GM12878 (cell line): ENCODE data around the gene PTPRJ. TPM values are rescaled to one million over a fixed set of nuclear protein-coding genes. Genes with fewer than 3 reads are reported as not detected.

Experiments
- ATAC-seq: fragments of 200-7000 bp; cut with Tn5 transposase; 3 replicates; pipeline ENCODE4 v1.9.1; 2020; ENCODE audit warnings: mild to moderate bottlenecking, moderate library complexity
- BruUV-seq: library from RNA; stranded (reverse); fragments of 400-500 nt; replicated peaks from 2 replicates; lab custom pipeline; 2021; lab: Mats Ljungman, UMichigan
- CTCF ChIA-PET: fragments of 300-600 bp; sonication (Branson Sonifier 250); formaldehyde crosslinking; extraction: SDS; loops from one replicate; lab custom pipeline; 2021; ENCODE audit warnings: inconsistent platforms; lab: Yijun Ruan, JAX
- POLR2A ChIA-PET: fragments of 350-600 bp; formaldehyde crosslinking; extraction: SDS; loops from one replicate; lab custom pipeline; 2021; ENCODE audit warnings: inconsistent platforms; lab: Charles Lee
- RAD21 ChIA-PET: fragments of 300-600 bp; sonication (Branson Sonifier 250); formaldehyde crosslinking; loops from one replicate; lab custom pipeline; 2023; ENCODE audit warnings: antibody characterized with exemption; ENCODE audit not compliant: unreplicated experiment; lab: Charles Lee
- SMC1A ChIA-PET: fragments of 300-600 bp; sonication (Branson Sonifier 250); formaldehyde crosslinking; loops from one replicate; lab custom pipeline; 2023; ENCODE audit not compliant: unreplicated experiment, uncharacterized antibody; lab: Charles Lee
- DNase-seq: peaks from one replicate; pipeline ENCODE4 v3.0.0-alpha.2; 2011; ENCODE audit warnings: low read depth, low spot score
- FAIRE-seq: peaks from 3 replicates; lab custom pipeline; 2011; peaks lifted over from hg19 to GRCh38; lab: Jason Lieb, UNC
- H2AFZ ChIP-seq: 2 replicates; pipeline ENCODE4 v1.6.0; 2011; ENCODE audit warnings: low read depth, low read length, control low read depth; ENCODE audit not compliant: control insufficient read depth
- H3K27ac ChIP-seq: 2 replicates; pipeline ENCODE4 v1.5.1; 2011; ENCODE audit warnings: control low read depth; ENCODE audit not compliant: control insufficient read depth, insufficient read depth
- H3K27me3 ChIP-seq, 2 experiments: replicated peaks in 1 of 2; 2 replicates each; pipeline versions ENCODE4 v1.6.0 to v1.6.1; 2011; ENCODE audit warnings: low read length in 1 of 2; ENCODE audit not compliant: control insufficient read depth in 2 of 2, insufficient read depth in 2 of 2
- H3K36me3 ChIP-seq, 2 experiments: 2 replicates each; pipeline ENCODE4 v1.5.1; 2011; ENCODE audit warnings: low read length in 1 of 2; ENCODE audit not compliant: control insufficient read depth in 2 of 2, insufficient read depth in 2 of 2
- H3K4me1 ChIP-seq: 2 replicates; pipeline ENCODE4 v1.6.1; 2011; ENCODE audit warnings: mild to moderate bottlenecking, low read length, moderate library complexity, mixed read lengths; ENCODE audit not compliant: control insufficient read depth, insufficient read depth
- H3K4me2 ChIP-seq: 2 replicates; pipeline ENCODE4 v1.6.0; 2011; ENCODE audit warnings: control low read depth; ENCODE audit not compliant: control insufficient read depth, insufficient read depth
- H3K4me3 ChIP-seq: fragments of 200-600 bp; sonication (generic); 2 replicates; pipeline ENCODE4 v1.5.1; 2016
- H3K79me2 ChIP-seq: 2 replicates; pipeline ENCODE4 v1.6.0; 2011; ENCODE audit warnings: low read length; ENCODE audit not compliant: control insufficient read depth, insufficient read depth
- H3K9ac ChIP-seq: 2 replicates; pipeline ENCODE4 v1.8.0; 2011; ENCODE audit warnings: low read length, control low read depth, mixed read lengths; ENCODE audit not compliant: control insufficient read depth, insufficient read depth
- H3K9me3 ChIP-seq: replicated peaks from 3 replicates; pipeline ENCODE4 v1.5.1; 2011; ENCODE audit warnings: mild to moderate bottlenecking, low read length; ENCODE audit not compliant: control insufficient read depth, insufficient read depth
- H4K20me1 ChIP-seq: 2 replicates; pipeline ENCODE4 v1.6.0; 2011; ENCODE audit not compliant: control insufficient read depth, insufficient read depth
- EGR1 ChIP-seq, 2 experiments: IDR thresholded peaks; 1 replicate in 1 of 2; 2 replicates in 1 of 2; pipeline ENCODE4 v1.6.1; 2011 to 2012; ENCODE audit warnings: low read depth in 2 of 2, low read length in 2 of 2, borderline replicate concordance in 1 of 2, mild to moderate bottlenecking in 1 of 2, moderate library complexity in 1 of 2
- ELK1 ChIP-seq: IDR thresholded peaks from 2 replicates; pipeline ENCODE4 v1.6.1; 2012; ENCODE audit warnings: low read depth, low read length, improper control_type of control experiment
- HDAC2 ChIP-seq: fragments of 200-600 bp; sonication (generic); IDR thresholded peaks from 2 replicates; pipeline ENCODE4 v1.6.1; 2017
- IRF3 ChIP-seq: fragments of 450-650 bp; IDR thresholded peaks from 2 replicates; pipeline ENCODE4 v1.6.1; 2014; ENCODE audit warnings: mild to moderate bottlenecking
- IRF5 ChIP-seq: fragments of 450-650 bp; IDR thresholded peaks from 2 replicates; pipeline ENCODE4 v1.6.1; 2017; ENCODE audit warnings: borderline replicate concordance
- MAX ChIP-seq: IDR thresholded peaks from 2 replicates; pipeline ENCODE4 v1.6.1; 2012; ENCODE audit warnings: low read depth, low read length, improper control_type of control experiment
- NRF1 ChIP-seq: conservative IDR thresholded peaks from 2 replicates; pipeline ENCODE4 v1.6.1; 2011; ENCODE audit warnings: mild to moderate bottlenecking, low read depth, low read length, improper control_type of control experiment
- POLR2AphosphoS5 ChIP-seq: IDR thresholded peaks from 2 replicates; pipeline ENCODE4 v1.6.1; 2011; ENCODE audit warnings: mild to moderate bottlenecking, low read length, inconsistent platforms
- POU2F2 ChIP-seq: IDR thresholded peaks from 3 replicates; pipeline ENCODE4 v1.6.1; 2011; ENCODE audit warnings: low read depth, mild to moderate bottlenecking, low read length, borderline replicate concordance
- RB1 ChIP-seq: fragments of 450-650 bp; formaldehyde crosslinking; IDR thresholded peaks from 2 replicates; pipeline ENCODE4 v1.6.1; 2017; ENCODE audit warnings: mild to moderate bottlenecking, borderline replicate concordance
- RELB ChIP-seq: fragments of 450-650 bp; IDR thresholded peaks from 2 replicates; pipeline ENCODE4 v1.6.1; 2017; ENCODE audit warnings: low read depth, mild to moderate bottlenecking, moderate library complexity
- SMAD5 ChIP-seq: IDR thresholded peaks from 2 replicates; pipeline ENCODE4 v1.6.1; 2016; ENCODE audit warnings: antibody characterized with exemption, low read depth
- SMARCA5 ChIP-seq: fragments of 450-650 bp; IDR thresholded peaks from 2 replicates; pipeline ENCODE4 v1.6.1; 2017; ENCODE audit warnings: mild to moderate bottlenecking
- STAT3 ChIP-seq: IDR thresholded peaks from 2 replicates; pipeline ENCODE4 v1.6.1; 2011; ENCODE audit warnings: low read depth, low read length, improper control_type of control experiment
- TAF1 ChIP-seq: IDR thresholded peaks from 2 replicates; pipeline ENCODE4 v1.6.1; 2011; ENCODE audit warnings: mild to moderate bottlenecking, low read depth, low read length, borderline replicate concordance
- TBL1XR1 ChIP-seq: IDR thresholded peaks from 2 replicates; pipeline ENCODE4 v1.6.1; 2012; ENCODE audit warnings: low read depth, low read length, improper control_type of control experiment
- YBX1 ChIP-seq: fragments of 450-650 bp; IDR thresholded peaks from 2 replicates; pipeline ENCODE4 v1.6.1; 2016; ENCODE audit warnings: antibody characterized with exemption
- ZNF384 ChIP-seq: IDR thresholded peaks from 2 replicates; pipeline ENCODE4 v1.6.1; 2012; ENCODE audit warnings: low read depth, mild to moderate bottlenecking, low read length, improper control_type of control experiment, borderline replicate concordance
- ZZZ3 ChIP-seq: IDR thresholded peaks from 2 replicates; pipeline ENCODE4 v1.6.1; 2011; ENCODE audit warnings: low read depth; ENCODE audit not compliant: control insufficient read depth, insufficient read length
- WGBS: methylation state at CpG from one replicate; pipeline ENCODE4 v1.1.6; 2016; ENCODE audit warnings: low lambda C conversion rate; ENCODE audit not compliant: insufficient replicate concordance, insufficient coverage; ENCODE audit errors: missing lambda C conversion rate; 5-methylcytosine and 5-hydroxymethylcytosine counted together
- in situ Hi-C: fragments of 300-500 bp; cut with MboI; formaldehyde crosslinking; loops from 9 replicates; pipeline ENCODE4 v1.14.3; 2018; ENCODE audit warnings: mixed read lengths
- intact Hi-C: fragments of 100-400 bp; cut with micrococcal nuclease; formaldehyde crosslinking; loops from one replicate; pipeline ENCODE4 v1.14.2; 2022; ENCODE audit not compliant: unreplicated experiment
- polyA plus RNA-seq, 11 experiments: library from polyadenylated mRNA; depleted of rRNA in 4 of 11; unstranded in 6 of 11; stranded (reverse) in 5 of 11; fragments of >200 nt; fragmentation: Nextera tagmentation in 4 of 11; fragmentation: Illumina TruSeq in 1 of 11; extraction: Ambion mirVana in 4 of 11; extraction: Trizol in 1 of 11; gene quantifications; 1 replicate in 1 of 11; 2 replicates in 10 of 11; pipeline versions ENCODE4 v1.2.1 to v1.2.3, GENCODE V29; 2011 to 2016; ENCODE audit warnings: inconsistent platforms in 2 of 11, missing spikeins in 2 of 11, low read depth in 1 of 11
- total RNA-seq, 4 experiments: library from RNA; depleted of rRNA in 3 of 4; stranded (reverse); fragments of >200 nt in 3 of 4; fragmentation: Illumina TruSeq in 1 of 4; extraction: Trizol in 1 of 4; gene quantifications; 2 replicates each; pipeline versions ENCODE4 v1.2.1 to v1.2.3, GENCODE V29; 2013 to 2021

PTPRJ gene
- total and polyA plus RNA-seq, 10 of the 15 experiments (the other 5 are each of a cell fraction or from before 2014, with no cell fraction given): 0.22 to 22.4 (median 7.4) TPM

- H4K20me1 ChIP-seq: no peaks in the 10 kb centered on the region
- intact Hi-C loops: no loop called here
- TF ChIP-seq EGR1 (IDR thresholded peaks at IDR 0.05; ENCODE audit: borderline replicate concordance in 1 of 2, low read depth in 2 of 2, low read length in 2 of 2) (no peak), STAT3 (no peak), IRF5 (no peak), IRF3 (no peak), POU2F2 (no peak), RB1 (no peak), TBL1XR1 (no peak), ZZZ3 (no peak), TAF1 (no peak), RELB (no peak), SMAD5 (no peak), ELK1 (no peak), YBX1 (no peak), POLR2AphosphoS5 (no peak), HDAC2 (no peak), SMARCA5 (no peak), MAX (no peak), NRF1 (no peak), ZNF384 (no peak)
These were observed 82.3 kb downstream of the PTPRJ start for GRCh38 chr11:48062649-48063048.

More at GRCh38 chr11:48062649-48063048, 82.3 kb downstream of the PTPRJ start:
- H3K27ac ChIP-seq: no peak overlapping the region
- in situ Hi-C loops: no loop called here
- H3K9me3 ChIP-seq: no peaks in the 10 kb centered on the region; the same call in 2 of the 3 replicates
- 100% methylated on average over 3 of the region's 3 CpGs for WGBS
- ChIA-PET CTCF (interaction anchor here (0.6 kb wide), 1 partner anchor 128 kb away, joined by 4 read pairs; no protein-coding TSS in a partner anchor), SMC1A (no interaction called here), RAD21 (no interaction called here), POLR2A (no interaction called here)
- H3K4me1 ChIP-seq: peaks cover 28% of the 10 kb centered on the region
- no peak overlapping the region for H2AFZ ChIP-seq
- DNase-seq (no peak), FAIRE-seq (no peak), ATAC-seq (no peak)
- no peak overlapping the region for H3K4me3 ChIP-seq
- H3K79me2 ChIP-seq: no peaks in the 10 kb centered on the region
- no peaks in the 10 kb centered on the region for H3K27me3 ChIP-seq
- H3K36me3 ChIP-seq: no peaks in the 10 kb centered on the region
- H3K9ac ChIP-seq: no peak overlapping the region
- no TSS peak for BruUV-seq
- no peak overlapping the region for H3K4me2 ChIP-seq
